Measurements from ENCODE around the gene NEUROG2.
"Not testable (repeated sequence)": the region's sequence is repeated elsewhere in the genome, so short reads cannot be mapped to it uniquely, and the experiment has no call there.

NEUROG2 gene

DNA sequence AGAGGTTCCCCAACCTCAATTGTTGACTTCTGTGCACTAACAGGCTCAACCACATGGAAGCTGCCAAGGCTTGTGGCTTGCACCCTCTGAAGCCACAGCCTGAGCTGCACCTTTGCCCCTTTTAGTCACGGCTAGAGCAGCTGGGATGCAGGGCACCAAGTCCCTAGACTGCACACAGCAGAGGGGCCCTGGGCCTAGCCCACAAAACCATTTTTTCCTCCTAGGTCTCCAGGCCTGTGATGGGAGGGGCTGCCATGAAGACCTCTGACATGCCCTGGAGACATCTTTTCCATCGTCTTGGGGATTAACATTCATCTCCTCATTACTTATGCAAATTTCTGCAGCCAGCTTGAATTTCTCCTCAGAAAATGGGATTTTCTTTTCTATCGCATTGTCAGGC lies 25.2 kb downstream of the NEUROG2 start:
- not testable (repeated sequence) for DNase-seq (ENCODE audit: low read depth in 2 of 2)

DNA sequence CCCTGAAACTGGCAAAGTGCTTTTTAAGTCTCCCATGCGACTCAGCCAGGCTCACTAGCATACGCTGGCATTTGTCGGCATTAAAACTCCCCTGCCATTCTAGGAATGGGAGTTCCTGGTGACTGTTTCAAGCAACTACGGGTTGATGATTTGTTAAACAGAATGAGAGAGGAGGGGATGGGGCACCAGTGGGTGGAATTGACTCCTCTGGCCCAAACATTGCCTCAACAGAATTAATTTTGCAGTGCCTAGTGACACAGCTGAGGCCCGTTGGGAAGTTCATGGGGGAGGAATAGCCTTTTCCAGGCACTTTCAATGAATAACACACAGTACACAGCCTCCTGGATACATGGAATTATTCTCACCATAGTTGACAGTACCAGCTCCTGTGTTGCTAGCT lies 30.1 kb downstream of the NEUROG2 start:
- no peak for DNase-seq (ENCODE audit: low read depth in 2 of 2)

DNA sequence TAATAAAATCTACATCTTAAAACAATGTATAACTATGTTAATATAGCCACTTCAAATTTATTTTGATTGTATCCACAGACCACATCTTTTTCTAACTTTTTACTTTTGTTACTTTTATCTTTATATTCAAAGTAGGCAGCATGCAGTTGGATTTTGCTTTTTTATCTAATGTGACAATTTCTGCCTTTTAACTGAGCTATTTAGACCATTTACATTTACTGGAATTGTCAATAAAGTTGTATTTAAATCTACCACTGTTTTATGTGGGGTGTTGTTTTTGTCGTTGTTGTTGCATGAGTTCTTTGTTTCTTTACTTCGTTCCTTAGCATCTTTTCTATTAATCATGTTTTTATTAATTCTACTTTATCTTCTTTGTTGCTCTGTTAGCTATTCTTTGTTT lies 42.0 kb downstream of the NEUROG2 start:
- DNase-seq (ENCODE audit: low read depth in 2 of 2): no peak

DNA sequence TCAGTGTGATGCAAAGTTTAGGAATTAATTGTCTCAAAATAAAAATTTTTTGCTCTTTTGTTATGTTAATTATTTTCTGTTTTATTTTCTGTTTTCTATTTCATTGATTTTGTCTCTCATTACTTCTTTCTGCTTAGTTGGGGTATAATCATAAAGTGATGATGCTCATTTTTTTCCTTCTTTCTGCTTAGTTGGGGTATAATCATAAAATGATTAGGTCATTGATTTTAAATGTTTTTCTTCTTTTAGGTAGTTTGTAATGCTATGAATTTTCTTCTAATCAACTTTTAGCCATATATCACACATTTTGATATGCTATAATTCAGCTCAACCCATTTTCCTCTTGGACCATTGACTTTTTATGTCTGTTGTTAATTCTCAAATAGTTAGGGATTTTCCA lies 43.7 kb downstream of the NEUROG2 start:
- DNase-seq (ENCODE audit: low read depth in 2 of 2): no peak

Measured in stimulated activated CD4-positive, alpha-beta T cell treated with anti-CD3 and anti-CD28 coated beads, Interleukin-15, amount 100 ng/mL, for 48 hours (primary cell).